CD4-positive, alpha-beta T cell treated with Interleukin-15 for 4 hours (primary cell): ENCODE data around the gene KMT2B.
A peak's percentile ranks its signal among the peaks of the same experiment; 100 is the strongest.

Experiments
- DNase-seq: peaks from one replicate; pipeline ENCODE4 v3.0.0-alpha.2; 2020; ENCODE audit warnings: low spot score

Gene KMT2B

GRCh38 chr19:35740423-35741202, 22.8 kb downstream of the KMT2B start:
- peak; percentile 93 for DNase-seq

GRCh38 chr19:35741203-35741515, 23.4 kb downstream of the KMT2B start:
- no peak for DNase-seq

- DNase-seq: peak; percentile 69
Measured at GRCh38 chr19:35742121-35742724, 24.4 kb downstream of the KMT2B start, which contains the start of gene IGFLR1. IGFLR1 (minus strand) TSS chr19:35742452; CDS start chr19:35741180, 1,272 bp downstream.

- no peak for DNase-seq
Measured at GRCh38 chr19:35743640-35744429, 26.0 kb downstream of the KMT2B start.

GRCh38 chr19:35744430-35745327, 26.9 kb downstream of the KMT2B start:
- DNase-seq: peak; percentile 95

GRCh38 chr19:35745328-35746086, 27.7 kb downstream of the KMT2B start, which contains the start of the genes PSENEN and U2AF1L4:
PSENEN (plus strand) TSS chr19:35745651; CDS start chr19:35745931, 280 bp downstream.
U2AF1L4 (minus strand) TSS chr19:35745418; CDS start chr19:35745391, 27 bp downstream.
- DNase-seq: peak; percentile 99

- DNase-seq: no peak
Measured at GRCh38 chr19:35746087-35746462, 28.3 kb downstream of the KMT2B start.

- DNase-seq: no peak
Measured at GRCh38 chr19:35746531-35746930, 28.7 kb downstream of the KMT2B start.

- DNase-seq: peak; percentile 99
Measured at GRCh38 chr19:35748106-35749020, 30.6 kb downstream of the KMT2B start, which contains the start of gene LIN37. LIN37 (plus strand) TSS chr19:35748576; CDS start chr19:35748725, 149 bp downstream.

- DNase-seq: no peak
Measured at GRCh38 chr19:35750167-35750566, 32.4 kb downstream of the KMT2B start.

GRCh38 chr19:35751839-35752745, 34.3 kb downstream of the KMT2B start:
- DNase-seq: no peak

- no peak for DNase-seq
Measured at GRCh38 chr19:35752746-35753350, 35.0 kb downstream of the KMT2B start.

GRCh38 chr19:35753634-35754369, 36.0 kb downstream of the KMT2B start:
- no peak for DNase-seq

GRCh38 chr19:35754370-35755130, 36.7 kb downstream of the KMT2B start:
- no peak for DNase-seq

GRCh38 chr19:35755131-35755549, 37.3 kb downstream of the KMT2B start:
- DNase-seq: no peak

GRCh38 chr19:35755550-35756376, 38.0 kb downstream of the KMT2B start:
- DNase-seq: peak; percentile 48
